ENCODE measurements around the gene LGALS7. TPM values are rescaled to one million over a fixed set of nuclear protein-coding genes. Genes with fewer than 3 reads are reported as not detected.
"Not testable (repeated sequence)": the region's sequence is repeated elsewhere in the genome, so short reads cannot be mapped to it uniquely, and the experiment has no call there.

The LGALS7 gene
- total RNA-seq, 1 donor from 2014 or later: not detected

- Histone ChIP-seq H3K4me3 (no peak overlapping the region), H3K36me3 (no peaks in the 10 kb centered on the region), H3K9me3 (replicated peaks) (no peaks in the 10 kb centered on the region), H3K27me3 (ENCODE audit: low read depth) (no peaks in the 10 kb centered on the region), H3K4me1 (peaks cover 21% of the 10 kb centered on the region), H3K27ac (replicated peaks) (no peak overlapping the region)
- intact Hi-C loops (cut with micrococcal nuclease): no loop called here
- no peak for DNase-seq
- TF ChIP-seq CTCF (IDR thresholded peaks at IDR 0.05; ENCODE audit: borderline replicate concordance): no peak
These were observed 20.4 kb upstream of the LGALS7 start for GRCh38 chr19:38793671-38794070.

GRCh38 chr19:38793177-38793576, 19.9 kb upstream of the LGALS7 start:
- peak overlapping the region; percentile 61 for H3K4me3 ChIP-seq
- H3K9me3 ChIP-seq (replicated peaks): no peaks in the 10 kb centered on the region
- intact Hi-C loops (cut with micrococcal nuclease): no loop called here
- no peak for DNase-seq
- H3K27ac ChIP-seq (replicated peaks): peak overlapping the region; percentile 58
- H3K4me1 ChIP-seq: peaks cover 21% of the 10 kb centered on the region
- no peaks in the 10 kb centered on the region for H3K27me3 ChIP-seq (ENCODE audit: low read depth)
- no peaks in the 10 kb centered on the region for H3K36me3 ChIP-seq
- TF ChIP-seq CTCF (IDR thresholded peaks at IDR 0.05; ENCODE audit: borderline replicate concordance): no peak

- Histone ChIP-seq H3K36me3 (no peaks in the 10 kb centered on the region), H3K4me1 (peaks cover 21% of the 10 kb centered on the region), H3K27ac (replicated peaks) (peak overlapping the region; percentile 58), H3K4me3 (peak overlapping the region; percentile 61), H3K27me3 (ENCODE audit: low read depth) (no peaks in the 10 kb centered on the region), H3K9me3 (replicated peaks) (no peaks in the 10 kb centered on the region)
- intact Hi-C loops (cut with micrococcal nuclease): no loop called here
- TF ChIP-seq CTCF (IDR thresholded peaks at IDR 0.05; ENCODE audit: borderline replicate concordance): peak; percentile 63
- peak; percentile 60 for DNase-seq
These were observed 19.2 kb upstream of the LGALS7 start for GRCh38 chr19:38792250-38793111.

- H3K27ac ChIP-seq (replicated peaks); H3K27me3 ChIP-seq (ENCODE audit: low read depth); DNase-seq; intact Hi-C loops (cut with micrococcal nuclease); H3K36me3 ChIP-seq; H3K9me3 ChIP-seq (replicated peaks): not testable (repeated sequence)
- Histone ChIP-seq H3K4me1 (peaks cover 21% of the 10 kb centered on the region), H3K4me3 (peak overlapping the region; percentile 53)
These were observed 18.2 kb upstream of the LGALS7 start for GRCh38 chr19:38791451-38792064.

GRCh38 chr19:38790507-38791403, 17.4 kb upstream of the LGALS7 start:
- DNase-seq; H3K27ac ChIP-seq (replicated peaks); intact Hi-C loops (cut with micrococcal nuclease); H3K27me3 ChIP-seq (ENCODE audit: low read depth); H3K36me3 ChIP-seq; H3K9me3 ChIP-seq (replicated peaks): not testable (repeated sequence)
- H3K4me3 ChIP-seq: peak overlapping the region; percentile 53
- H3K4me1 ChIP-seq: peaks cover 21% of the 10 kb centered on the region

GRCh38 chr19:38788478-38789243, 15.3 kb upstream of the LGALS7 start, which contains the start of gene LGALS7B:
Gene LGALS7B, plus strand, starts transcription at chr19:38789200. Its CDS starts 27 bp downstream, at chr19:38789227.
- Histone ChIP-seq H3K4me1 (peaks cover 14% of the 10 kb centered on the region), H3K27me3 (ENCODE audit: low read depth) (no peaks in the 10 kb centered on the region), H3K27ac (replicated peaks) (no peak within 1 kb of the TSS), H3K4me3 (no peak within 1 kb of the TSS), H3K36me3 (no peaks in the 10 kb centered on the region), H3K9me3 (replicated peaks) (no peaks in the 10 kb centered on the region)
- intact Hi-C loops (cut with micrococcal nuclease): no loop called here
- DNase-seq: no peak
- no peak for TF ChIP-seq CTCF (IDR thresholded peaks at IDR 0.05; ENCODE audit: borderline replicate concordance)
